VCaP (cell line): ENCODE data around the gene DGCR6L.

Experiments used
- H3K27ac ChIP-seq: fragments of 450-650 bp; 2 replicates; pipeline ENCODE4 v1.5.1; 2017
- CTCF ChIP-seq: fragments of 450-650 bp; conservative IDR thresholded peaks from 2 replicates; pipeline ENCODE4 v1.5.1; 2017; ENCODE audit warnings: mild to moderate bottlenecking, moderate library complexity

DGCR6L gene

GRCh38 chr22:20264614-20265452 lies 55.0 kb downstream of the DGCR6L start:
- no peak for TF ChIP-seq CTCF
- no peak overlapping the region for H3K27ac ChIP-seq
